GM23338 (cell line): Measurements from ENCODE around the gene DDX27. TPM values are rescaled to one million over a fixed set of nuclear protein-coding genes. Genes with fewer than 3 reads are reported as not detected.

Experiments used
- ATAC-seq: fragments of 200-7000 bp; cut with Tn5 transposase; 3 replicates; pipeline ENCODE4 v1.9.1; 2020
- DNase-seq: peaks from one replicate; pipeline ENCODE4 v3.0.0-alpha.2; 2015; ENCODE audit warnings: low spot score
- H2AFZ ChIP-seq: fragments of 200-600 bp; sonication (generic); 2 replicates; pipeline ENCODE4 v1.8.0; 2016; ENCODE audit warnings: antibody characterized with exemption, mild to moderate bottlenecking, moderate library complexity
- H3F3A ChIP-seq: fragments of 200-600 bp; sonication (generic); replicated peaks from 2 replicates; pipeline ENCODE4 v1.8.0; 2017; ENCODE audit warnings: antibody characterized with exemption, mixed run types, low read depth
- H3K27ac ChIP-seq: fragments of 200-600 bp; sonication (generic); 2 replicates; pipeline ENCODE4 v1.6.1; 2016; ENCODE audit warnings: low read depth
- H3K27me3 ChIP-seq: fragments of 200-600 bp; sonication (generic); 2 replicates; pipeline ENCODE4 v1.8.0; 2016; ENCODE audit warnings: mild to moderate bottlenecking, mixed run types, moderate library complexity; ENCODE audit not compliant: insufficient read depth
- H3K36me3 ChIP-seq: fragments of 200-600 bp; sonication (generic); 2 replicates; pipeline ENCODE4 v1.8.0; 2016; ENCODE audit warnings: mild to moderate bottlenecking; ENCODE audit not compliant: insufficient read depth
- H3K4me1 ChIP-seq: fragments of 200-600 bp; sonication (generic); 2 replicates; pipeline ENCODE4 v1.8.0; 2016; ENCODE audit warnings: mild to moderate bottlenecking, moderate library complexity; ENCODE audit not compliant: insufficient read depth
- H3K4me2 ChIP-seq: fragments of 200-600 bp; sonication (generic); 2 replicates; pipeline ENCODE4 v1.7.1; 2017; ENCODE audit warnings: mixed run types
- H3K4me3 ChIP-seq: fragments of 200-600 bp; sonication (generic); 2 replicates; pipeline ENCODE4 v1.6.1; 2016; ENCODE audit warnings: mixed run types
- H3K79me2 ChIP-seq: fragments of 200-600 bp; sonication (generic); replicated peaks from 2 replicates; pipeline ENCODE4 v1.8.0; 2017; ENCODE audit warnings: mild to moderate bottlenecking; ENCODE audit not compliant: insufficient read depth
- H3K9me2 ChIP-seq: fragments of 200-600 bp; sonication (generic); 2 replicates; pipeline ENCODE4 v1.8.0; 2017; ENCODE audit not compliant: insufficient read depth
- H4K20me1 ChIP-seq: fragments of 200-600 bp; sonication (generic); replicated peaks from 2 replicates; pipeline ENCODE4 v1.8.0; 2017; ENCODE audit warnings: mild to moderate bottlenecking; ENCODE audit not compliant: insufficient read depth
- H3K27ac Mint-ChIP-seq: 2 replicates; pipeline ENCODE4 v1.8.0; 2020; ENCODE audit warnings: inconsistent platforms, mild to moderate bottlenecking, moderate library complexity, mixed read lengths
- H3K27me3 Mint-ChIP-seq: 3 replicates; pipeline ENCODE4 v1.8.0; 2022; ENCODE audit warnings: low read depth, mild to moderate bottlenecking, moderate library complexity, mixed read lengths, inconsistent platforms; ENCODE audit not compliant: insufficient read depth, poor library complexity
- H3K36me3 Mint-ChIP-seq: 3 replicates; pipeline ENCODE4 v1.8.0; 2021; ENCODE audit warnings: low read depth, mild to moderate bottlenecking, inconsistent platforms, moderate library complexity, mixed read lengths
- H3K4me1 Mint-ChIP-seq: 3 replicates; pipeline ENCODE4 v1.8.0; 2020; ENCODE audit warnings: mild to moderate bottlenecking, inconsistent platforms, mixed read lengths
- H3K4me3 Mint-ChIP-seq: 3 replicates; pipeline ENCODE4 v1.8.0; 2021; ENCODE audit warnings: moderate library complexity, mild to moderate bottlenecking, inconsistent platforms, mixed read lengths
- H3K9me3 Mint-ChIP-seq: 3 replicates; pipeline ENCODE4 v1.8.0; 2020; ENCODE audit warnings: moderate library complexity, mild to moderate bottlenecking, inconsistent platforms, mixed read lengths
- CREB1 ChIP-seq: fragments of 250-450 bp; sonication (Bioruptor Pico); IDR thresholded peaks from 2 replicates; pipeline ENCODE4 v1.5.0; 2020; ENCODE audit warnings: low read depth, mild to moderate bottlenecking, moderate library complexity
- EZH2 ChIP-seq: fragments of 200-600 bp; sonication (generic); IDR thresholded peaks from one replicate; pipeline ENCODE4 v1.8.0; 2017; ENCODE audit warnings: antibody characterized with exemption, mild to moderate bottlenecking, low read depth; ENCODE audit not compliant: unreplicated experiment
- EZH2phosphoT487 ChIP-seq: fragments of 200-600 bp; sonication (generic); IDR thresholded peaks from one replicate; pipeline ENCODE4 v1.8.1; 2018; ENCODE audit warnings: antibody characterized with exemption; ENCODE audit not compliant: unreplicated experiment
- JUNB ChIP-seq: IDR thresholded peaks from one replicate; pipeline ENCODE4 v1.6.1; 2016; ENCODE audit warnings: antibody characterized with exemption; ENCODE audit not compliant: unreplicated experiment
- POLR2AphosphoS5 ChIP-seq: IDR thresholded peaks from 2 replicates; pipeline ENCODE4 v1.6.1; 2016; ENCODE audit warnings: antibody characterized with exemption, low read depth
- STAT1 ChIP-seq: IDR thresholded peaks from one replicate; pipeline ENCODE4 v1.6.1; 2016; ENCODE audit warnings: antibody characterized with exemption; ENCODE audit not compliant: unreplicated experiment
- ZNF114 ChIP-seq: fragments of 250-450 bp; sonication (Bioruptor Pico); IDR thresholded peaks from 2 replicates; pipeline ENCODE4 v1.5.0; 2020; ENCODE audit warnings: mild to moderate bottlenecking, moderate library complexity
- ZNF331 ChIP-seq: fragments of 250-450 bp; sonication (Bioruptor Pico); IDR thresholded peaks from 2 replicates; pipeline ENCODE4 v1.5.0; 2020; ENCODE audit warnings: low read depth, mild to moderate bottlenecking, moderate library complexity
- polyA plus RNA-seq: library from polyadenylated mRNA; unstranded; fragments of >200 nt; fragmentation: Nextera tagmentation; extraction: Ambion mirVana; gene quantifications from 2 replicates; pipeline ENCODE4 v1.2.1, GENCODE V29; 2016
- total RNA-seq: library from RNA; depleted of rRNA; stranded (reverse); fragments of >200 nt; shearing (Covaris generic); gene quantifications from 2 replicates; pipeline ENCODE4 v1.2.3, GENCODE V29; 2014
- TF ChIP-seq, protein P1 (sequence below), 2 experiments: fragments of 200-600 bp in 1 of 2; sonication (generic) in 1 of 2; conservative IDR thresholded peaks; 2 replicates each; pipeline versions ENCODE4 v1.5.1 to v1.6.1; 2016 to 2017; ENCODE audit warnings: antibody characterized with exemption in 2 of 2, low read depth in 2 of 2, mild to moderate bottlenecking in 2 of 2, moderate library complexity in 1 of 2
- TF ChIP-seq, protein P2 (sequence below): IDR thresholded peaks from one replicate; pipeline ENCODE4 v1.6.1; 2018; ENCODE audit warnings: antibody characterized with exemption; ENCODE audit not compliant: unreplicated experiment

Gene DDX27
- total and polyA plus RNA-seq, 2 experiments from 2014 or later: 53.3 to 81.3 TPM

DNA sequence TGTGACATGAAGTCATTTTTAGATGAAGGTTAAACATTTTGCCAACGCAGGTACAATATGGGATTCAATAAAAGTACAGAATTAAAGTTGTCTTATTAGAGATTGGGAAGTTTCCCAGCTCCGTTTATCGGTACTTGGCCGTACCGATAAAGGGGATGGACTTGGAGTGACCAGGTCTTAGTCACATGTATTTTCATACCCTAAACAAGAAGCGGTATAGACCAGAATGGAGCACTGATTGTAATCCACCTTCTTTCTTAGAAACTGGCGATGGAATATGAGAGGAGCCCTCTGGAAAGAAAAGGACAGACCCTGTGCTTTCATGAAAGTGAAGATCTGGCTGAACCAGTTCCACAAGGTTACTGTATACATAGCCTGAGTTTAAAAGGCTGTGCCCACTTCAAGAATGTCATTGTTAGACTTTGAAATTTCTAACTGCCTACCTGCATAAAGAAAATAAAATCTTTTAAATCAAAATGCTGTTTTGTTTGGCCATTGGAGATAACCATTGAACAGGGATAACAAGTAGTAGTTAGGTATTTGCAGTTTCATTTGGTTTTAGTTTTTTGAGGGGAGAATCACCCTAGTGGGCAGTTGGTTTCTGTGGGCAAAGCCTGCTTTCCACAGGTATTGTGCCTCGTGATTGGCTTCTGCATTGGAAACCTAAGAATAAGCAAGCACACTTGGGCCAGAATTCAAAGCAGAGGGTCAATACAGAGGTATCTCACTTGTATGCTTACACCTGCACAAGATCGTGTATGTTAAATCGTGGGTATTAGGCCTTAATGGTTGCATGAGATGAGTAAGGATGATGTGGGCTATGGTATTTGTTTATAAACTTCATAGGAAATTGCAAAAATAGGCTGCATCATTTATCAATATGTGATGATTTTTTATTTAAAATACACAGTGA is 69.8 kb downstream of the DDX27 start:
- TF ChIP-seq POLR2AphosphoS5: peak; percentile 22
- TF ChIP-seq CREB1: no peak
- no peak overlapping the region for H2AFZ ChIP-seq

GRCh38 chr20:49290608-49291191 is 71.5 kb downstream of the DDX27 start:
- peaks cover 21% of the 10 kb centered on the region for H4K20me1 ChIP-seq
- ATAC-seq: peak; percentile 3
- H3F3A ChIP-seq: peaks cover 69% of the 10 kb centered on the region
- H3K79me2 ChIP-seq: peaks cover 20% of the 10 kb centered on the region
- H3K27me3 ChIP-seq: no peaks in the 10 kb centered on the region
- Mint-ChIP-seq H3K27me3 (peaks cover 48% of the 10 kb centered on the region), H3K4me3 (no peak overlapping the region), H3K27ac (peak overlapping the region; percentile 69), H3K4me1 (peaks cover 62% of the 10 kb centered on the region), H3K36me3 (peaks cover 78% of the 10 kb centered on the region), H3K9me3 (peaks cover 20% of the 10 kb centered on the region)
- TF ChIP-seq POLR2AphosphoS5 (peak; percentile 44), EZH2 (no peak), STAT1 (no peak)
- peaks cover 40% of the 10 kb centered on the region for H3K36me3 ChIP-seq
- peak overlapping the region; percentile 93 for H3K27ac ChIP-seq
- H3K9me2 ChIP-seq: no peaks in the 10 kb centered on the region
- H2AFZ ChIP-seq: no peak overlapping the region
- no peak overlapping the region for H3K4me3 ChIP-seq
- peak; percentile 22 for DNase-seq
- peaks cover 27% of the 10 kb centered on the region for H3K4me1 ChIP-seq
- no peak overlapping the region for H3K4me2 ChIP-seq

More for the DNA sequence above, 69.8 kb downstream of the DDX27 start:
- H3K27ac Mint-ChIP-seq: peak overlapping the region; percentile 83
- Histone ChIP-seq H3K4me1 (peaks cover 31% of the 10 kb centered on the region), H3K4me2 (no peak overlapping the region), H3K36me3 (peaks cover 56% of the 10 kb centered on the region), H3K27ac (peak overlapping the region; percentile 93), H4K20me1 (peaks cover 38% of the 10 kb centered on the region), H3K4me3 (no peak overlapping the region), H3K9me2 (no peaks in the 10 kb centered on the region), H3F3A (peaks cover 85% of the 10 kb centered on the region), H3K27me3 (no peaks in the 10 kb centered on the region), H3K79me2 (peaks cover 37% of the 10 kb centered on the region)
- ATAC-seq (no peak), DNase-seq (peak; percentile 36)
- H3K36me3 Mint-ChIP-seq: peaks cover 84% of the 10 kb centered on the region
- peaks cover 51% of the 10 kb centered on the region for H3K27me3 Mint-ChIP-seq
- peak overlapping the region; percentile 39; the same call in 1 of the 3 replicates for H3K4me3 Mint-ChIP-seq
- peaks cover 24% of the 10 kb centered on the region for H3K9me3 Mint-ChIP-seq
- peaks cover 65% of the 10 kb centered on the region for H3K4me1 Mint-ChIP-seq

DNA sequence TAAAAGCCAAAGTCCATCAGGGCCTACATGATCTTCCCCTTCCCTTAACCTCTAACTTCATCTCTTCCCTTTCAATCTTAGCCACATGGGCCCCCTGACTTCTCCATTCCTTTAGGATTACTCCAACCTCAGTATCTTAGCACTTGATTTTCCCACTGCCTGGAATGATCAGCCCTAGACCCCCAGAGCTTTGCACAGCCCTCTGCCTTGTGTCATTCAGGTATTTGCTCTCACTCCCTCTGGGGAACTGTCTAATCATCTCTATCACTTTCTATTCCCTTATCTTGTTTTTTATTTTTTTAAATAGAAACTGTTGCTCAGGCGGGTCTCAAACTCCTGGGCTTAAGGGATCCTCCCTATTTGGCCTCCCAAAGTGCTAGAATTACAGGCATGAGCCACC is 72.0 kb downstream of the DDX27 start:
- Mint-ChIP-seq H3K27ac (peak overlapping the region; percentile 69), H3K4me1 (peaks cover 57% of the 10 kb centered on the region), H3K36me3 (peaks cover 73% of the 10 kb centered on the region), H3K27me3 (peaks cover 43% of the 10 kb centered on the region), H3K4me3 (no peak overlapping the region), H3K9me3 (peaks cover 15% of the 10 kb centered on the region)
- Histone ChIP-seq H4K20me1 (peaks cover 18% of the 10 kb centered on the region), H3K79me2 (peaks cover 15% of the 10 kb centered on the region), H2AFZ (no peak overlapping the region), H3K4me3 (no peak overlapping the region), H3K4me2 (no peak overlapping the region), H3F3A (peaks cover 64% of the 10 kb centered on the region), H3K4me1 (peaks cover 25% of the 10 kb centered on the region), H3K27ac (peak overlapping the region; percentile 93), H3K36me3 (peaks cover 35% of the 10 kb centered on the region), H3K9me2 (no peaks in the 10 kb centered on the region), H3K27me3 (no peaks in the 10 kb centered on the region)
- ATAC-seq (peak; percentile 2; the same call in 2 of the 3 replicates), DNase-seq (no peak)
- no peak for TF ChIP-seq POLR2AphosphoS5
- TF ChIP-seq, protein P1, sequence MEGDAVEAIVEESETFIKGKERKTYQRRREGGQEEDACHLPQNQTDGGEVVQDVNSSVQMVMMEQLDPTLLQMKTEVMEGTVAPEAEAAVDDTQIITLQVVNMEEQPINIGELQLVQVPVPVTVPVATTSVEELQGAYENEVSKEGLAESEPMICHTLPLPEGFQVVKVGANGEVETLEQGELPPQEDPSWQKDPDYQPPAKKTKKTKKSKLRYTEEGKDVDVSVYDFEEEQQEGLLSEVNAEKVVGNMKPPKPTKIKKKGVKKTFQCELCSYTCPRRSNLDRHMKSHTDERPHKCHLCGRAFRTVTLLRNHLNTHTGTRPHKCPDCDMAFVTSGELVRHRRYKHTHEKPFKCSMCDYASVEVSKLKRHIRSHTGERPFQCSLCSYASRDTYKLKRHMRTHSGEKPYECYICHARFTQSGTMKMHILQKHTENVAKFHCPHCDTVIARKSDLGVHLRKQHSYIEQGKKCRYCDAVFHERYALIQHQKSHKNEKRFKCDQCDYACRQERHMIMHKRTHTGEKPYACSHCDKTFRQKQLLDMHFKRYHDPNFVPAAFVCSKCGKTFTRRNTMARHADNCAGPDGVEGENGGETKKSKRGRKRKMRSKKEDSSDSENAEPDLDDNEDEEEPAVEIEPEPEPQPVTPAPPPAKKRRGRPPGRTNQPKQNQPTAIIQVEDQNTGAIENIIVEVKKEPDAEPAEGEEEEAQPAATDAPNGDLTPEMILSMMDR (conservative IDR thresholded peaks at IDR 0.05; ENCODE audit: low read depth in 2 of 2): no peak
- TF ChIP-seq CREB1: no peak
- no peak for TF ChIP-seq JUNB
- TF ChIP-seq ZNF331: no peak
- TF ChIP-seq STAT1: no peak
- TF ChIP-seq ZNF114 (CRISPR knock-in tag): no peak
- TF ChIP-seq, protein P2, sequence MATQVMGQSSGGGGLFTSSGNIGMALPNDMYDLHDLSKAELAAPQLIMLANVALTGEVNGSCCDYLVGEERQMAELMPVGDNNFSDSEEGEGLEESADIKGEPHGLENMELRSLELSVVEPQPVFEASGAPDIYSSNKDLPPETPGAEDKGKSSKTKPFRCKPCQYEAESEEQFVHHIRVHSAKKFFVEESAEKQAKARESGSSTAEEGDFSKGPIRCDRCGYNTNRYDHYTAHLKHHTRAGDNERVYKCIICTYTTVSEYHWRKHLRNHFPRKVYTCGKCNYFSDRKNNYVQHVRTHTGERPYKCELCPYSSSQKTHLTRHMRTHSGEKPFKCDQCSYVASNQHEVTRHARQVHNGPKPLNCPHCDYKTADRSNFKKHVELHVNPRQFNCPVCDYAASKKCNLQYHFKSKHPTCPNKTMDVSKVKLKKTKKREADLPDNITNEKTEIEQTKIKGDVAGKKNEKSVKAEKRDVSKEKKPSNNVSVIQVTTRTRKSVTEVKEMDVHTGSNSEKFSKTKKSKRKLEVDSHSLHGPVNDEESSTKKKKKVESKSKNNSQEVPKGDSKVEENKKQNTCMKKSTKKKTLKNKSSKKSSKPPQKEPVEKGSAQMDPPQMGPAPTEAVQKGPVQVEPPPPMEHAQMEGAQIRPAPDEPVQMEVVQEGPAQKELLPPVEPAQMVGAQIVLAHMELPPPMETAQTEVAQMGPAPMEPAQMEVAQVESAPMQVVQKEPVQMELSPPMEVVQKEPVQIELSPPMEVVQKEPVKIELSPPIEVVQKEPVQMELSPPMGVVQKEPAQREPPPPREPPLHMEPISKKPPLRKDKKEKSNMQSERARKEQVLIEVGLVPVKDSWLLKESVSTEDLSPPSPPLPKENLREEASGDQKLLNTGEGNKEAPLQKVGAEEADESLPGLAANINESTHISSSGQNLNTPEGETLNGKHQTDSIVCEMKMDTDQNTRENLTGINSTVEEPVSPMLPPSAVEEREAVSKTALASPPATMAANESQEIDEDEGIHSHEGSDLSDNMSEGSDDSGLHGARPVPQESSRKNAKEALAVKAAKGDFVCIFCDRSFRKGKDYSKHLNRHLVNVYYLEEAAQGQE: no peak
- no peak for TF ChIP-seq EZH2phosphoT487
